Skin epidermis (tissue), 12 donors: ENCODE data around the gene LAMC1.
A peak's percentile ranks its signal among the peaks of the same experiment; 100 is the strongest.

ENCODE experiments used
- H3K27ac ChIP-seq, 21 experiments: fragments of 200-600 bp; sonication (generic) in 11 of 21; one replicate each; pipeline ENCODE4 v1.5.0; 2020; ENCODE audit warnings: mild to moderate bottlenecking in 3 of 21, inconsistent platforms in 2 of 21, moderate library complexity in 2 of 21
- H3K4me3 ChIP-seq, 7 experiments: fragments of 200-600 bp; sonication (generic) in 2 of 7; one replicate each; pipeline ENCODE4 v1.5.0; 2020; ENCODE audit warnings: inconsistent platforms in 2 of 7, mild to moderate bottlenecking in 2 of 7, moderate library complexity in 1 of 7

The LAMC1 gene

DNA sequence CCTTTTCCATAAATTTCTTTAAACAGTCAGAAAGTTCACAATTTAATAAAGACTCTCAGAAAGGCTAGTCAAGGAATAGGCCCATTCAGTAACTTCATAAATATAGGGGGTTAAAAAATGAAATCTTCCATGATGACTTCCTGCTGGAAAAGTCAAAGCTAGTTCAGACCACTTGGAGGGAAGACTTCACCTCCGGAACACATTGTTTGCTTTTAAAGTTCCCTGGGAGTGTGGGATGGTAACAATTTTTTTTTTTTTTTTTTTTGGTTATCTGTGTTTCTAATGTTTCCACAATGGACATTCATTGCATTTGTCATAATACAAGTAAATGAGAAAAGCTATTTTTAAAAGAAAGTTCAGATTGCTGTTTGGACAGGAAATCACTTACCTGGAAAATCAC lies 144.5 kb downstream of the LAMC1 start:
- Histone ChIP-seq H3K27ac (no peak overlapping the region), H3K4me3 (no peak overlapping the region)

DNA sequence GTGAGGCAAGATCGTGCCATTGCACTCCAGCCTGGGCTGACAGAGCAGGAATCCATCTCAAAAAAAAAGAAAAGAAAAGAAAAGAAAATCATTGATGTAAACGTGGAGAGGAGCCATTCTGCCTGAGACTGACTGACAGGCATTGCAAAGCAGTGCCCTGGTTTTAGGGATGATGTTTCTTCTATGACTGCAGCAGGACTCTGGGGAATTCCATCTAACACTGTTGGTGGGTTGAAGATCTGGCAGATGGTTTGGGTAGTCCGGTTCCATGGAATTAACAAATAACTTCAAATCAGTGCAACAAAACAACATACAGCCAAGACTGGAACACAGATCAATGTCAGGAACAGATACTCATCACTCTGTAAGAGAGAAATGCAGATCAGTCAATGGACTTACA lies 145.1 kb downstream of the LAMC1 start:
- Histone ChIP-seq H3K27ac (no peak overlapping the region), H3K4me3 (no peak overlapping the region)

DNA sequence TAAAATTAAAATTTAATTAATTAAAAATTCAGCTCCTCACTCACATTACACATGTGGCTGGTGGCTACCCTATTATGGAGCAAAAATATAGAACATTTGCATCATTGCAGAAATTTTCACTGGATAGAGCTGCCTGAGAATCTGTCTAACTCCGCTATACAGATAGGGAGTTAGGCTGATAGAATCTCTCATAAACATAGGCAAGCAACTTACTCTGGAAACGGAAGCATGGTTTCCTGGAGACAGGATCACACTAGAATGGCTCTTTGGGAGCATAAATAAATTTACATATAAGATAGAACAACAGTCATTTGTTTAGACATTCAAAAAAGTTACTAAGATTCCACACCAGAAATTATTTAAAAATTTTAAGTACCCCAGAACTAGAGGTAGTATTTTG lies 150.6 kb downstream of the LAMC1 start:
- Histone ChIP-seq H3K27ac (no peak overlapping the region), H3K4me3 (no peak overlapping the region)

DNA sequence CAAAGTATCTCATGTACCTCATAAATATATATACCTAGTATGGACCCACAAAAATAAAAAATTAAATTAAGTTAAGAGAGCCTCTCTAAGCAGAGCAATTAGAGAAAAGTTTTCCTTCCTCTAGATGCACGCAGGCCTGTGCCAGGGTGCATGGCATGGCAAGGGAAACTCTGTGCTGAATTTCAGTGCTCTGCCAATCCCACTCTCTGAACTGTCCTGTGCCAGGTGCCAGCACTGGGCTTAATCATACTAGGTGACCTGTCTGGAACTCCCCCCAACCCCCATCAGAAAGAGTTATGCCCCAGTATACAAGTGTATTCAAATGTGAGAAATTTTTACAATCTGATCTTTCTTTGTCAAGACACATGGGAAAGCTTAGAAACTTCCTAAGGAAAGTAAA lies 152.4 kb downstream of the LAMC1 start:
- Histone ChIP-seq H3K4me3 (no peak overlapping the region), H3K27ac (no peak overlapping the region)

DNA sequence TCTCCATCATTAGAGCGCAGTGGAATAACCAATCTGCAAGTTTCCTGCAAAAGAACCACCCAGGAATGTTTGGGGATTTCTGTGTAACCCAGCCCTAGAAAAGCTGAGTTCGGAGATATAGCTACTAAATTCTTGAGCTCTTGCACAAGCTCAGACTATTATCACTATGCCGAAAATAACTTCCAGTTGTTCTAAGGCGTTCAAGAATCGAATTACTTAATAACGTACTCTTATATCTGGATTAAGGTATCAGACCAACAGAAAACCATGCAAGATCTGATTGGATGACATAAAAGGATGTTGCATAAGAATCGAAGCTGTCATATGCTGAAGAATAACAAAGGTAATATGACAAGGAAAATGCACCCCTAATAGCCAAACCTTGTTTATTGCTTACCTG lies 155.3 kb downstream of the LAMC1 start:
- Histone ChIP-seq H3K4me3 (no peak overlapping the region), H3K27ac (no peak overlapping the region)

DNA sequence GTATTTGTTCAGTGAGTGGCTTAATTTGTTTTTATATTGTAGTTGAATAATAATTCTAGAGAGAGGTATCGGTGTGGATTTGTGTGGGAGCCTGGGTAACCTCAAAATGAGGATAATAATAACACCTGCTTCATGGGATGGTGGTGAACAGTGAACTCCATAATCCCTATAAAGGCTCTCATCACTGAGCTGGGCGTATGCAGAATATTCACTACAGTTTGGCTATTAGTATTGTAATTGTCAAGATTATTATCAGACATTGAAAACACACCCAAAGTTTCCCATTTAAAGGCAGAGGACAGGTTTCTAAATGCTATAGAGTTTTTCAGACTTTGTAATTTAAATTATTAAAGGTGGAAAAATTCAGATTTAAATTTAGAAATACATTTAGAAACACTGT lies 155.8 kb downstream of the LAMC1 start:
- Histone ChIP-seq H3K27ac (peak overlapping the region in 3 of 21 experiments; percentile 49 to 67 (median 58)), H3K4me3 (no peak overlapping the region)

GRCh38 chr1:183180218-183180617 lies 157.0 kb downstream of the LAMC1 start:
- H3K4me3 ChIP-seq, result no peak overlapping the region
- H3K27ac ChIP-seq, result peak overlapping the region in 17 of 21 experiments; percentile 12 to 77 (median 62)

GRCh38 chr1:183180634-183181056 lies 157.4 kb downstream of the LAMC1 start:
- Histone ChIP-seq H3K4me3 (no peak overlapping the region), H3K27ac (peak overlapping the region in 17 of 21 experiments; percentile 10 to 77 (median 62))

- H3K4me3 ChIP-seq, result peak within 1 kb of the TSS in 6 of 7 experiments; percentile 19 to 44 (median 26)
- peak within 1 kb of the TSS in 20 of 21 experiments; percentile 8 to 84 (median 74) for H3K27ac ChIP-seq
Observed at GRCh38 chr1:183185941-183186490, 162.8 kb downstream of the LAMC1 start, which contains the start of gene LAMC2. Gene LAMC2, plus strand, starts transcription at chr1:183186264. Its CDS starts 89 bp downstream, at chr1:183186353.

GRCh38 chr1:183186841-183187240 lies 163.6 kb downstream of the LAMC1 start:
- H3K4me3 ChIP-seq, result peak overlapping the region in 6 of 7 experiments; percentile 19 to 44 (median 26)
- H3K27ac ChIP-seq, result peak overlapping the region in 15 of 21 experiments; percentile 33 to 84 (median 78)

DNA sequence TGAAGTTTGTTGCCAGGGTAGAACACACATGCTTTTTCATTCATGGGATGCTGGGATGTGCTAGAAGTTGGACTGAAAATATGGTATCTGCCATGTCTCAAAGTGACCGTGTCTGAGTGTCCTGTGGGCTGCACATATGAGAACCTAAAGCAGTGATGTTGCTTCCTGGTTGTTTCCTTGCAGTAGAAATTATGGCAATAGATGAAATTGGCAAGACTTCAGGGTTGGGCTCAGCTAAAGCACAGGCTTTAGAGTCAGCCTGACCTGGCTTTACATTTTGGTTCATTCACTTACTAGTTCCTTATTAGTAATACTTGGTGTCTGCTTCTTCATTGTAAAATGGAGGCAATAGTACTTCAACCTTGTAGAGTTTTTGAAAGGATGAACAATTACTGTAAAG lies 165.0 kb downstream of the LAMC1 start:
- no peak overlapping the region for H3K27ac ChIP-seq
- H3K4me3 ChIP-seq, result no peak overlapping the region

DNA sequence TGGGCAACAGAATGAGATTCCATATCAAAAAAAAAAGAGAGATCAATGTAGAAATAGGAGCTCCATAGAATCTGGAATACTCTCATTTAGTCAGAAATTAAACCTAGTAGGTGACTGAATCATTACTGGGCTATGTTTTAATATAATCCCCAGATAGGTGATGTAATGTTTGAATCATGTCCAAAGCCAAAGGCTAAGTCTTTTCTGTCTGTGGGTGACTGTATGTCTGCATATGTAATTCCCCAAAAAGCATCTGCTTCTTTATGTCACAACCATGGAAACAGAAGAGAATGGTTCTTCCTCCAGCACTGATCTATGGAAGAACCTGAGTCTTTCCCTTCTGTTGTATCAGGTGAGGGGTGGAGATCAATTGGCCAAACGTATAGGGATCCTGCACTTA lies 168.6 kb downstream of the LAMC1 start:
- H3K4me3 ChIP-seq, result no peak overlapping the region

GRCh38 chr1:183193963-183194525 lies 170.8 kb downstream of the LAMC1 start:
- Histone ChIP-seq H3K4me3 (no peak overlapping the region), H3K27ac (no peak overlapping the region)

More for the DNA sequence above, 168.6 kb downstream of the LAMC1 start:
- H3K27ac ChIP-seq, result no peak overlapping the region

DNA sequence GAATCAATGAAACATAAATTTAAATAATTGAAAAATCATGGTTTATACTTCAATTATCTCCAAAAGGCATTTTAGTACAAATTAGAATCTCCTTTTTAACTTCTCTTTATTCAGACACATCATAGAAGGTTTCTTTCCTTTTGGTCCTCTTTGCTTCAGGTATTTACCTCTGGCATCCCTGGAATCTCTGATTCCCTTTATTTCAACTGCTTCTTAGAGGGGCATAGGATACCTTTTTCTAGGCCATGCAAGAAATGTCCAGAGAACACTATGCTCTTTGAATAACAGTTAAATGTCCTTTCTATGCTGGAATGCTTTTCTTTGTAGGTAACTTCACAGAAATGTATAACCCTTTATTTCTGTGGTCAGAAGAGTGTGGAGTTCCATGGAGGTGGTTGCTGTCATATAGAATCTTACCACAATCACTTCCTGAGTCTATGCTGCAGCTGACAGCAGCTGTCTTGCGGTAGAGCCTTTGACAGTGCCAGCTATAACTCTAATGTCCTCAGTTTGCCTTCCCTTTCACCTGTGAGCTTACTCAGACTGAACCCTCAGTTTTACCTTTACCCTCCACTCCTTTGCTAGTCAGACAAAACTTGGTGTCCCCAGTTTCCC lies 171.4 kb downstream of the LAMC1 start:
- no peak overlapping the region for H3K4me3 ChIP-seq
- H3K27ac ChIP-seq, result peak overlapping the region in 1 of 21 experiments; percentile 4

GRCh38 chr1:183195142-183195574 lies 171.9 kb downstream of the LAMC1 start:
- H3K4me3 ChIP-seq, result no peak overlapping the region
- peak overlapping the region in 1 of 21 experiments; percentile 4 for H3K27ac ChIP-seq
